PC-3 (cell line): ENCODE measurements around the gene GNAZ. TPM values are rescaled to one million over a fixed set of nuclear protein-coding genes. Genes with fewer than 3 reads are reported as not detected.

Experiments
- ATAC-seq: fragments of 200-7000 bp; cut with Tn5 transposase; 2 replicates; pipeline ENCODE4 v1.9.1; 2020; ENCODE audit warnings: mild to moderate bottlenecking, moderate library complexity
- BruUV-seq: library from RNA; stranded (reverse); fragments of 400-500 nt; replicated peaks from 2 replicates; lab custom pipeline; 2021; lab: Mats Ljungman, UMichigan
- CTCF ChIA-PET: fragments of 300-600 bp; sonication (Branson Sonifier 250); formaldehyde crosslinking; loops from one replicate; lab custom pipeline; 2022; ENCODE audit warnings: antibody characterized with exemption; lab: Charles Lee
- POLR2A ChIA-PET: fragments of 300-600 bp; sonication (Branson Sonifier 250); formaldehyde crosslinking; loops from one replicate; lab custom pipeline; 2022; ENCODE audit warnings: antibody characterized with exemption; ENCODE audit not compliant: unreplicated experiment; lab: Charles Lee
- DNase-seq: peaks from one replicate; pipeline ENCODE4 v3.0.0-alpha.2; 2015
- H2AFZ ChIP-seq: fragments of 300-600 bp; sonication (generic); 2 replicates; pipeline ENCODE4 v1.6.0; 2016; ENCODE audit warnings: antibody characterized with exemption, low read length
- H3F3A ChIP-seq: fragments of 300-600 bp; sonication (generic); one replicate; pipeline ENCODE4 v1.6.0; 2017; ENCODE audit warnings: antibody characterized with exemption, low read length, control low read depth, mild to moderate bottlenecking; ENCODE audit not compliant: unreplicated experiment
- H3K27ac ChIP-seq: fragments of 300-600 bp; sonication (generic); 2 replicates; pipeline ENCODE4 v1.5.1; 2016; ENCODE audit warnings: mild to moderate bottlenecking, low read length
- H3K27me3 ChIP-seq: fragments of 300-600 bp; sonication (generic); 2 replicates; pipeline ENCODE4 v1.6.1; 2016; ENCODE audit warnings: low read length, mixed read lengths
- H3K36me3 ChIP-seq: fragments of 300-600 bp; sonication (generic); 2 replicates; pipeline ENCODE4 v1.6.1; 2016; ENCODE audit warnings: low read depth, mixed run types, low read length, mixed read lengths
- H3K4me1 ChIP-seq: fragments of 300-600 bp; sonication (generic); 2 replicates; pipeline ENCODE4 v1.5.1; 2016; ENCODE audit warnings: low read length; ENCODE audit not compliant: insufficient read depth
- H3K4me2 ChIP-seq: fragments of 300-600 bp; sonication (generic); 2 replicates; pipeline ENCODE4 v1.6.0; 2016; ENCODE audit warnings: low read length
- H3K4me3 ChIP-seq: fragments of 300-600 bp; sonication (generic); 2 replicates; pipeline ENCODE4 v1.5.1; 2016; ENCODE audit warnings: mild to moderate bottlenecking, low read length, mixed read lengths
- H3K79me2 ChIP-seq: fragments of 300-600 bp; sonication (generic); 2 replicates; pipeline ENCODE4 v1.6.1; 2017; ENCODE audit warnings: low read length, mixed read lengths
- H3K9ac ChIP-seq: fragments of 300-600 bp; sonication (generic); 2 replicates; pipeline ENCODE4 v1.6.0; 2016; ENCODE audit warnings: mild to moderate bottlenecking, low read length
- H3K9me2 ChIP-seq: fragments of 300-600 bp; sonication (generic); replicated peaks from 2 replicates; pipeline ENCODE4 v1.6.1; 2016; ENCODE audit warnings: mixed run types, low read length, mixed read lengths
- H3K9me3 ChIP-seq: fragments of 300-600 bp; sonication (generic); 2 replicates; pipeline ENCODE4 v1.6.1; 2016; ENCODE audit warnings: low read length, mixed read lengths
- H4K20me1 ChIP-seq: fragments of 300-600 bp; sonication (generic); 2 replicates; pipeline ENCODE4 v1.6.1; 2016; ENCODE audit warnings: low read length, mixed read lengths
- CTCF ChIP-seq: fragments of 300-600 bp; sonication (generic); conservative IDR thresholded peaks from 2 replicates; pipeline ENCODE4 v1.5.1; 2017; ENCODE audit warnings: antibody characterized with exemption, low read depth, mild to moderate bottlenecking, low read length
- EZH2 ChIP-seq: fragments of 300-600 bp; sonication (generic); IDR thresholded peaks from one replicate; pipeline ENCODE4 v1.6.1; 2017; ENCODE audit warnings: antibody characterized with exemption, mild to moderate bottlenecking, low read length; ENCODE audit not compliant: unreplicated experiment
- EZH2phosphoT487 ChIP-seq: fragments of 300-600 bp; sonication (generic); IDR thresholded peaks from 2 replicates; pipeline ENCODE4 v1.6.1; 2018; ENCODE audit warnings: mild to moderate bottlenecking, antibody characterized with exemption, low read length, borderline replicate concordance
- intact Hi-C: fragments of 100-400 bp; cut with micrococcal nuclease; formaldehyde crosslinking; loops from 2 replicates; pipeline ENCODE4 v1.9.0; 2023
- total RNA-seq: library from RNA; depleted of rRNA; stranded (reverse); fragments of >200 nt; gene quantifications from 2 replicates; pipeline ENCODE4 v1.2.3, GENCODE V29; 2014

The GNAZ gene
- total RNA-seq, 1 experiment from 2014 or later, result 14.4 TPM

GRCh38 chr22:23127788-23128187 is 57.5 kb downstream of the GNAZ start:
- Histone ChIP-seq H3K27me3 (no peaks in the 10 kb centered on the region), H3K4me1 (no peaks in the 10 kb centered on the region), H3K4me2 (no peak overlapping the region), H2AFZ (no peak overlapping the region), H3K9ac (no peak overlapping the region), H3K4me3 (no peak overlapping the region), H3K36me3 (no peaks in the 10 kb centered on the region), H4K20me1 (no peaks in the 10 kb centered on the region), H3K9me2 (no peaks in the 10 kb centered on the region), H3K79me2 (no peaks in the 10 kb centered on the region), H3F3A (no peaks in the 10 kb centered on the region), H3K9me3 (no peaks in the 10 kb centered on the region), H3K27ac (no peak overlapping the region)
- no peak for DNase-seq
- no TSS peak for BruUV-seq
- intact Hi-C loops, result no loop called here
- TF ChIP-seq EZH2phosphoT487, result no peak
- no peak for TF ChIP-seq CTCF
- TF ChIP-seq EZH2, result no peak
- ChIA-PET POLR2A (interaction anchor here (0.6 kb wide), 1 partner anchor 168 kb away, joined by 3 read pairs; no protein-coding TSS in a partner anchor), CTCF (interaction anchor here (0.5 to 1.6 kb wide), 2 partner anchors 102 to 168 kb away, joined by 5 to 19 read pairs; no protein-coding TSS in a partner anchor)
- ATAC-seq, result no peak

GRCh38 chr22:23128269-23129108 is 58.2 kb downstream of the GNAZ start:
- POLR2A ChIA-PET, result interaction anchor here (0.6 kb wide), 1 partner anchor 169 kb away, joined by 3 read pairs; no protein-coding TSS in a partner anchor
- H3K27ac ChIP-seq, result no peak overlapping the region
- no peak overlapping the region for H3K4me3 ChIP-seq
- peak; percentile 78 for ATAC-seq
- intact Hi-C loops, result no loop called here
- H3K27me3 ChIP-seq, result no peaks in the 10 kb centered on the region
- H3K79me2 ChIP-seq, result no peaks in the 10 kb centered on the region
- no peaks in the 10 kb centered on the region for H3K36me3 ChIP-seq
- no peak overlapping the region for H3K9ac ChIP-seq
- peak; percentile 73 for DNase-seq
- CTCF ChIA-PET, result interaction anchor here (0.5 to 1.6 kb wide), 2 partner anchors 103 to 169 kb away, joined by 5 to 19 read pairs; no protein-coding TSS in a partner anchor
- H3K9me2 ChIP-seq, result no peaks in the 10 kb centered on the region
- H2AFZ ChIP-seq, result no peak overlapping the region
- no peaks in the 10 kb centered on the region for H3F3A ChIP-seq
- no peaks in the 10 kb centered on the region for H3K4me1 ChIP-seq
- no peak overlapping the region for H3K4me2 ChIP-seq
- peak; percentile 82 for TF ChIP-seq CTCF
- no peak for TF ChIP-seq EZH2
- no peaks in the 10 kb centered on the region for H3K9me3 ChIP-seq
- H4K20me1 ChIP-seq, result no peaks in the 10 kb centered on the region
- BruUV-seq, result no TSS peak

- H3K9ac ChIP-seq, result no peak overlapping the region
- H3K27me3 ChIP-seq, result no peaks in the 10 kb centered on the region
- BruUV-seq, result no TSS peak
- H3K4me2 ChIP-seq, result no peak overlapping the region
- no peaks in the 10 kb centered on the region for H3K36me3 ChIP-seq
- H3K9me2 ChIP-seq, result no peaks in the 10 kb centered on the region
- ChIA-PET CTCF (interaction anchor here (1.6 kb wide), 1 partner anchor 169 kb away, joined by 19 read pairs; no protein-coding TSS in a partner anchor), POLR2A (no interaction called here)
- intact Hi-C loops, result no loop called here
- no peak for TF ChIP-seq CTCF
- no peak for TF ChIP-seq EZH2phosphoT487
- TF ChIP-seq EZH2, result no peak
- H4K20me1 ChIP-seq, result no peaks in the 10 kb centered on the region
- ATAC-seq (no peak), DNase-seq (no peak)
- H3K4me1 ChIP-seq, result no peaks in the 10 kb centered on the region
- no peaks in the 10 kb centered on the region for H3K79me2 ChIP-seq
- H3K4me3 ChIP-seq, result no peak overlapping the region
- no peak overlapping the region for H3K27ac ChIP-seq
- no peaks in the 10 kb centered on the region for H3K9me3 ChIP-seq
- no peaks in the 10 kb centered on the region for H3F3A ChIP-seq
- H2AFZ ChIP-seq, result no peak overlapping the region
Observed at GRCh38 chr22:23129149-23129548, 58.8 kb downstream of the GNAZ start.
